Testis (tissue), 2 donors: ENCODE data around the gene GRIPAP1.

Experiments used
- POLR2A ChIP-seq: fragments of 450-650 bp; IDR thresholded peaks from one replicate; pipeline ENCODE4 v1.6.1; 2017; ENCODE audit warnings: antibody characterized with exemption, mild to moderate bottlenecking, moderate library complexity
- TF ChIP-seq, protein P1 (sequence below), 3 experiments: fragments of 450-650 bp in 2 of 3; fragments of 200-600 bp in 1 of 3; sonication (generic) in 1 of 3; IDR thresholded peaks; one replicate each; pipeline ENCODE4 v1.5.1; 2016 to 2019; ENCODE audit warnings: antibody characterized with exemption in 3 of 3, mild to moderate bottlenecking in 2 of 3, moderate library complexity in 1 of 3

DNA sequence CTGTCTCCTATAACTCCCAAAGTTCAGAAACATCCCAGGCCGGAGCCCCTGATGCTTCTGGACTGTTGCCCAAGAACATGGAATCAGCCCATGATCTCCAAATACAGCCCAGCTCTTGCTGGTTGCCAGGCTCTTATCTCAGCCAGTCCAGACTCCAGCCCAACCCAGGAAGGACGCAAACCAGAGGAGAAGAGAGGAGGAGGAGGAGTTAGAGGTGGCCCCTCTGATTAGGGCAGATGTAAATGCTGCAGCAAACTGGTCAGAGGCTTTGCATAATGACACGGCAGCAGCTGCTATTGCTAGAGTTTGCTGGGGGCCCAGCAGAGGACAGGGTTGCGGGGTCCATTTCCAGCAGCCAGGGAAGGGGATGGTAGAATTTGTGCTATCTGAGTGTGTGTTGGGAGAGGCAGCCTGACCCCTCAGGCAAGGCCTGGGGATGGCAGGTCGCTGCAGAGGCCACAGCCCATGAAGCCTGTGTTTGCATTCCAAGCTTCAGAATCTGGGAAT lies 40.4 kb downstream of the GRIPAP1 start:
- TF ChIP-seq, protein P1, sequence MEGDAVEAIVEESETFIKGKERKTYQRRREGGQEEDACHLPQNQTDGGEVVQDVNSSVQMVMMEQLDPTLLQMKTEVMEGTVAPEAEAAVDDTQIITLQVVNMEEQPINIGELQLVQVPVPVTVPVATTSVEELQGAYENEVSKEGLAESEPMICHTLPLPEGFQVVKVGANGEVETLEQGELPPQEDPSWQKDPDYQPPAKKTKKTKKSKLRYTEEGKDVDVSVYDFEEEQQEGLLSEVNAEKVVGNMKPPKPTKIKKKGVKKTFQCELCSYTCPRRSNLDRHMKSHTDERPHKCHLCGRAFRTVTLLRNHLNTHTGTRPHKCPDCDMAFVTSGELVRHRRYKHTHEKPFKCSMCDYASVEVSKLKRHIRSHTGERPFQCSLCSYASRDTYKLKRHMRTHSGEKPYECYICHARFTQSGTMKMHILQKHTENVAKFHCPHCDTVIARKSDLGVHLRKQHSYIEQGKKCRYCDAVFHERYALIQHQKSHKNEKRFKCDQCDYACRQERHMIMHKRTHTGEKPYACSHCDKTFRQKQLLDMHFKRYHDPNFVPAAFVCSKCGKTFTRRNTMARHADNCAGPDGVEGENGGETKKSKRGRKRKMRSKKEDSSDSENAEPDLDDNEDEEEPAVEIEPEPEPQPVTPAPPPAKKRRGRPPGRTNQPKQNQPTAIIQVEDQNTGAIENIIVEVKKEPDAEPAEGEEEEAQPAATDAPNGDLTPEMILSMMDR (IDR thresholded peaks at IDR 0.05): no peak
- TF ChIP-seq POLR2A: no peak
